Stomach smooth muscle (tissue), 2 donors: ENCODE measurements around the gene TES.
A peak's percentile ranks its signal among the peaks of the same experiment; 100 is the strongest.

Experiments used
- H3K27ac ChIP-seq: one replicate; pipeline ENCODE4 v1.7.0; 2013; ENCODE audit warnings: mild to moderate bottlenecking, low read length, inconsistent platforms
- H3K27me3 ChIP-seq, 2 donors: one replicate each; pipeline ENCODE4 v1.7.0; 2013; ENCODE audit warnings: low read length in 2 of 2; ENCODE audit not compliant: insufficient read depth in 2 of 2, control insufficient read depth in 1 of 2
- H3K36me3 ChIP-seq, 2 donors: one replicate each; pipeline ENCODE4 v1.7.0; 2013; ENCODE audit warnings: low read length in 2 of 2; ENCODE audit not compliant: control insufficient read depth in 2 of 2, insufficient read depth in 2 of 2
- H3K4me1 ChIP-seq: one replicate; pipeline ENCODE4 v1.7.0; 2013; ENCODE audit warnings: low read length; ENCODE audit not compliant: control insufficient read depth, insufficient read depth
- H3K4me3 ChIP-seq, 2 donors: one replicate each; pipeline ENCODE4 v1.7.0; 2013; ENCODE audit warnings: low read length in 2 of 2
- H3K9ac ChIP-seq, 2 donors: one replicate each; pipeline ENCODE4 v1.7.0; 2013; ENCODE audit warnings: low read length in 2 of 2, mild to moderate bottlenecking in 1 of 2
- H3K9me3 ChIP-seq, 2 donors: one replicate each; pipeline ENCODE4 v1.7.0; 2013; ENCODE audit warnings: low read length in 2 of 2; ENCODE audit not compliant: control insufficient read depth in 2 of 2
- donor health status: healthy.
- donor health status: Pancreatic carcinoma.

TES gene

GRCh38 chr7:116211913-116212596 lies 1.7 kb downstream of the TES start:
- H3K9ac ChIP-seq: peak overlapping the region in 1 of 2 donors; percentile 47
- peak overlapping the region; percentile 15 to 84 for H3K4me3 ChIP-seq
- H3K9me3 ChIP-seq: no peaks in the 10 kb centered on the region
- peaks cover 0 to 25% of the 10 kb centered on the region in 2 donors for H3K27me3 ChIP-seq
- H3K27ac ChIP-seq: peak overlapping the region; percentile 85
- no peaks in the 10 kb centered on the region for H3K36me3 ChIP-seq
- no peaks in the 10 kb centered on the region for H3K4me1 ChIP-seq

- Histone ChIP-seq H3K9ac (peak overlapping the region in 1 of 2 donors; percentile 0), H3K36me3 (no peaks in the 10 kb centered on the region), H3K9me3 (no peaks in the 10 kb centered on the region), H3K27me3 (peaks cover 0 to 26% of the 10 kb centered on the region in 2 donors), H3K27ac (peak overlapping the region; percentile 85), H3K4me3 (peak overlapping the region in 1 of 2 donors; percentile 84), H3K4me1 (no peaks in the 10 kb centered on the region)
Observed at GRCh38 chr7:116212869-116213268, 2.5 kb downstream of the TES start.

- H3K9ac ChIP-seq: no peak overlapping the region
- no peaks in the 10 kb centered on the region for H3K9me3 ChIP-seq
- peak overlapping the region; percentile 85 for H3K27ac ChIP-seq
- no peaks in the 10 kb centered on the region for H3K36me3 ChIP-seq
- peak overlapping the region in 1 of 2 donors; percentile 9 for H3K4me3 ChIP-seq
- H3K27me3 ChIP-seq: peaks cover 0 to 28% of the 10 kb centered on the region in 2 donors
- no peaks in the 10 kb centered on the region for H3K4me1 ChIP-seq
Observed at GRCh38 chr7:116213361-116214130, 3.2 kb downstream of the TES start.

GRCh38 chr7:116214921-116215320 lies 4.6 kb downstream of the TES start:
- Histone ChIP-seq H3K27ac (peak overlapping the region; percentile 38), H3K9ac (no peak overlapping the region), H3K27me3 (peaks cover 0 to 23% of the 10 kb centered on the region in 2 donors), H3K4me1 (no peaks in the 10 kb centered on the region), H3K9me3 (no peaks in the 10 kb centered on the region), H3K36me3 (no peaks in the 10 kb centered on the region), H3K4me3 (no peak overlapping the region)

GRCh38 chr7:116215551-116215950 lies 5.2 kb downstream of the TES start:
- Histone ChIP-seq H3K27ac (no peak overlapping the region), H3K36me3 (no peaks in the 10 kb centered on the region), H3K27me3 (peaks cover 0 to 17% of the 10 kb centered on the region in 2 donors), H3K9me3 (no peaks in the 10 kb centered on the region), H3K9ac (no peak overlapping the region), H3K4me3 (no peak overlapping the region), H3K4me1 (no peaks in the 10 kb centered on the region)

GRCh38 chr7:116216956-116217571 lies 6.7 kb downstream of the TES start:
- H3K27me3 ChIP-seq: peaks cover 0 to 7% of the 10 kb centered on the region in 2 donors
- no peaks in the 10 kb centered on the region for H3K36me3 ChIP-seq
- no peaks in the 10 kb centered on the region for H3K4me1 ChIP-seq
- no peak overlapping the region for H3K9ac ChIP-seq
- no peak overlapping the region for H3K27ac ChIP-seq
- no peaks in the 10 kb centered on the region for H3K9me3 ChIP-seq
- no peak overlapping the region for H3K4me3 ChIP-seq

GRCh38 chr7:116218051-116218645 lies 7.8 kb downstream of the TES start:
- Histone ChIP-seq H3K9ac (no peak overlapping the region), H3K36me3 (no peaks in the 10 kb centered on the region), H3K9me3 (no peaks in the 10 kb centered on the region), H3K27ac (peak overlapping the region; percentile 1), H3K27me3 (peaks cover 0 to 7% of the 10 kb centered on the region in 2 donors), H3K4me3 (no peak overlapping the region), H3K4me1 (no peaks in the 10 kb centered on the region)

- Histone ChIP-seq H3K4me3 (no peak overlapping the region), H3K9ac (no peak overlapping the region), H3K9me3 (no peaks in the 10 kb centered on the region), H3K27me3 (peaks cover 0 to 4% of the 10 kb centered on the region in 2 donors), H3K36me3 (no peaks in the 10 kb centered on the region), H3K27ac (no peak overlapping the region), H3K4me1 (peaks cover under 1% of the 10 kb centered on the region)
Observed at GRCh38 chr7:116218747-116219146, 8.4 kb downstream of the TES start.

GRCh38 chr7:116219288-116219687 lies 8.9 kb downstream of the TES start:
- Histone ChIP-seq H3K9ac (no peak overlapping the region), H3K27me3 (peaks cover 0 to 3% of the 10 kb centered on the region in 2 donors), H3K36me3 (no peaks in the 10 kb centered on the region), H3K9me3 (no peaks in the 10 kb centered on the region), H3K4me3 (no peak overlapping the region), H3K4me1 (peaks cover 3% of the 10 kb centered on the region), H3K27ac (no peak overlapping the region)

GRCh38 chr7:116219834-116220233 lies 9.5 kb downstream of the TES start:
- peaks cover 3% of the 10 kb centered on the region for H3K4me1 ChIP-seq
- H3K9ac ChIP-seq: no peak overlapping the region
- H3K9me3 ChIP-seq: no peaks in the 10 kb centered on the region
- no peak overlapping the region for H3K4me3 ChIP-seq
- H3K27ac ChIP-seq: no peak overlapping the region
- no peaks in the 10 kb centered on the region for H3K36me3 ChIP-seq
- H3K27me3 ChIP-seq: peaks cover 0 to 3% of the 10 kb centered on the region in 2 donors
